ENCODE data around the gene KIAA0319L.

Gene KIAA0319L

GRCh38 chr1:35561297-35561971, 4.2 kb upstream of the KIAA0319L start:
- Histone ChIP-seq H3K4me1 (ENCODE audit: control insufficient read depth, insufficient read depth, low read length) (peaks cover 10% of the 10 kb centered on the region), H3K9ac (ENCODE audit: low read depth, low read length) (no peak overlapping the region), H3K9me3 (ENCODE audit: control insufficient read depth, insufficient read depth, low read length) (no peaks in the 10 kb centered on the region), H3K27me3 (ENCODE audit: control insufficient read depth, insufficient read depth, low read length) (no peaks in the 10 kb centered on the region), H3K36me3 (ENCODE audit: control insufficient read depth, insufficient read depth, low read length) (peaks cover 57% of the 10 kb centered on the region), H3K27ac (ENCODE audit: low read depth, low read length) (no peak overlapping the region), H3K4me3 (ENCODE audit: low read depth, low read length) (no peak overlapping the region)

GRCh38 chr1:35560256-35561225, 3.3 kb upstream of the KIAA0319L start:
- no peaks in the 10 kb centered on the region for H3K9me3 ChIP-seq (ENCODE audit: control insufficient read depth, insufficient read depth, low read length)
- no peaks in the 10 kb centered on the region for H3K27me3 ChIP-seq (ENCODE audit: control insufficient read depth, insufficient read depth, low read length)
- H3K27ac ChIP-seq (ENCODE audit: low read depth, low read length), result no peak overlapping the region
- no peak overlapping the region for H3K9ac ChIP-seq (ENCODE audit: low read depth, low read length)
- peaks cover 19% of the 10 kb centered on the region for H3K4me1 ChIP-seq (ENCODE audit: control insufficient read depth, insufficient read depth, low read length)
- no peak overlapping the region for H3K4me3 ChIP-seq (ENCODE audit: low read depth, low read length)
- peaks cover 53% of the 10 kb centered on the region for H3K36me3 ChIP-seq (ENCODE audit: control insufficient read depth, insufficient read depth, low read length)

GRCh38 chr1:35559317-35559944, 2.2 kb upstream of the KIAA0319L start:
- Histone ChIP-seq H3K9ac (ENCODE audit: low read depth, low read length) (no peak overlapping the region), H3K36me3 (ENCODE audit: control insufficient read depth, insufficient read depth, low read length) (peaks cover 46% of the 10 kb centered on the region)

GRCh38 chr1:35558374-35559316, 1.4 kb upstream of the KIAA0319L start:
- Histone ChIP-seq H3K27ac (ENCODE audit: low read depth, low read length) (peak overlapping the region; percentile 99), H3K9ac (ENCODE audit: low read depth, low read length) (peak overlapping the region; percentile 94; the same call in 1 of the 2 replicates), H3K4me3 (ENCODE audit: low read depth, low read length) (peak overlapping the region; percentile 83), H3K27me3 (ENCODE audit: control insufficient read depth, insufficient read depth, low read length) (no peaks in the 10 kb centered on the region), H3K9me3 (ENCODE audit: control insufficient read depth, insufficient read depth, low read length) (no peaks in the 10 kb centered on the region), H3K4me1 (ENCODE audit: control insufficient read depth, insufficient read depth, low read length) (peaks cover 35% of the 10 kb centered on the region), H3K36me3 (ENCODE audit: control insufficient read depth, insufficient read depth, low read length) (peaks cover 42% of the 10 kb centered on the region)

More at GRCh38 chr1:35559317-35559944, 2.2 kb upstream of the KIAA0319L start:
- Histone ChIP-seq H3K27me3 (ENCODE audit: control insufficient read depth, insufficient read depth, low read length) (no peaks in the 10 kb centered on the region), H3K4me3 (ENCODE audit: low read depth, low read length) (no peak overlapping the region), H3K4me1 (ENCODE audit: control insufficient read depth, insufficient read depth, low read length) (peaks cover 27% of the 10 kb centered on the region), H3K27ac (ENCODE audit: low read depth, low read length) (no peak overlapping the region), H3K9me3 (ENCODE audit: control insufficient read depth, insufficient read depth, low read length) (no peaks in the 10 kb centered on the region)

GRCh38 chr1:35557611-35558373, 589 bp upstream of the KIAA0319L start, which contains the start of gene NCDN:
Gene NCDN, plus strand, starts transcription at chr1:35557799. Its CDS starts 392 bp downstream, at chr1:35558191.
- no peaks in the 10 kb centered on the region for H3K27me3 ChIP-seq (ENCODE audit: control insufficient read depth, insufficient read depth, low read length)
- H3K27ac ChIP-seq (ENCODE audit: low read depth, low read length), result peak within 1 kb of the TSS; percentile 99
- H3K9ac ChIP-seq (ENCODE audit: low read depth, low read length), result peak within 1 kb of the TSS; percentile 94
- H3K9me3 ChIP-seq (ENCODE audit: control insufficient read depth, insufficient read depth, low read length), result no peaks in the 10 kb centered on the region
- peaks cover 40% of the 10 kb centered on the region for H3K4me1 ChIP-seq (ENCODE audit: control insufficient read depth, insufficient read depth, low read length)
- peak within 1 kb of the TSS; percentile 83 for H3K4me3 ChIP-seq (ENCODE audit: low read depth, low read length)
- H3K36me3 ChIP-seq (ENCODE audit: control insufficient read depth, insufficient read depth, low read length), result peaks cover 42% of the 10 kb centered on the region

- H3K9ac ChIP-seq (ENCODE audit: low read depth, low read length), result peak overlapping the region; percentile 94
- H3K36me3 ChIP-seq (ENCODE audit: control insufficient read depth, insufficient read depth, low read length), result peaks cover 42% of the 10 kb centered on the region
- no peaks in the 10 kb centered on the region for H3K27me3 ChIP-seq (ENCODE audit: control insufficient read depth, insufficient read depth, low read length)
- peak overlapping the region; percentile 83 for H3K4me3 ChIP-seq (ENCODE audit: low read depth, low read length)
- peak overlapping the region; percentile 99 for H3K27ac ChIP-seq (ENCODE audit: low read depth, low read length)
- peaks cover 40% of the 10 kb centered on the region for H3K4me1 ChIP-seq (ENCODE audit: control insufficient read depth, insufficient read depth, low read length)
- H3K9me3 ChIP-seq (ENCODE audit: control insufficient read depth, insufficient read depth, low read length), result no peaks in the 10 kb centered on the region
Measured at GRCh38 chr1:35556484-35557117, 602 bp downstream of the KIAA0319L start.

GRCh38 chr1:35555601-35556477, 1.4 kb downstream of the KIAA0319L start:
- H3K27me3 ChIP-seq (ENCODE audit: control insufficient read depth, insufficient read depth, low read length), result no peaks in the 10 kb centered on the region
- peaks cover 40% of the 10 kb centered on the region for H3K4me1 ChIP-seq (ENCODE audit: control insufficient read depth, insufficient read depth, low read length)
- peaks cover 40% of the 10 kb centered on the region for H3K36me3 ChIP-seq (ENCODE audit: control insufficient read depth, insufficient read depth, low read length)
- H3K27ac ChIP-seq (ENCODE audit: low read depth, low read length), result peak overlapping the region; percentile 99
- no peak overlapping the region for H3K9ac ChIP-seq (ENCODE audit: low read depth, low read length)
- H3K4me3 ChIP-seq (ENCODE audit: low read depth, low read length), result peak overlapping the region; percentile 83
- H3K9me3 ChIP-seq (ENCODE audit: control insufficient read depth, insufficient read depth, low read length), result no peaks in the 10 kb centered on the region

- H3K27ac ChIP-seq (ENCODE audit: low read depth, low read length), result peak overlapping the region; percentile 99
- peaks cover 40% of the 10 kb centered on the region for H3K36me3 ChIP-seq (ENCODE audit: control insufficient read depth, insufficient read depth, low read length)
- H3K4me1 ChIP-seq (ENCODE audit: control insufficient read depth, insufficient read depth, low read length), result peaks cover 40% of the 10 kb centered on the region
- no peaks in the 10 kb centered on the region for H3K27me3 ChIP-seq (ENCODE audit: control insufficient read depth, insufficient read depth, low read length)
- no peaks in the 10 kb centered on the region for H3K9me3 ChIP-seq (ENCODE audit: control insufficient read depth, insufficient read depth, low read length)
- H3K9ac ChIP-seq (ENCODE audit: low read depth, low read length), result no peak overlapping the region
- H3K4me3 ChIP-seq (ENCODE audit: low read depth, low read length), result peak overlapping the region; percentile 83
Measured at GRCh38 chr1:35555212-35555584, 2.0 kb downstream of the KIAA0319L start.

Measured in HUES48 (cell line).